Measurements from ENCODE around the gene HSD17B7.
A peak's percentile ranks its signal among the peaks of the same experiment; 100 is the strongest.
"Not testable (repeated sequence)": the region's sequence is repeated elsewhere in the genome, so short reads cannot be mapped to it uniquely, and the experiment has no call there.

HSD17B7 gene

GRCh38 chr1:162790303-162790984 is at the start of gene HSD17B7:
Gene HSD17B7, plus strand, starts transcription at chr1:162790702. Its CDS starts 99 bp downstream, at chr1:162790801.
- DNase-seq: peak; percentile 79

GRCh38 chr1:162740755-162741154 is 49.7 kb upstream of the HSD17B7 start:
- no peak for DNase-seq

- DNase-seq: no peak
These were observed 48.9 kb upstream of the HSD17B7 start for GRCh38 chr1:162741574-162741973.

- not testable (repeated sequence) for DNase-seq
These were observed 44.1 kb upstream of the HSD17B7 start for GRCh38 chr1:162746264-162746942.

GRCh38 chr1:162753001-162753658 is 37.4 kb upstream of the HSD17B7 start:
- no peak for DNase-seq

GRCh38 chr1:162753998-162754585 is 36.4 kb upstream of the HSD17B7 start:
- DNase-seq: no peak

- no peak for DNase-seq
These were observed 35.2 kb upstream of the HSD17B7 start for GRCh38 chr1:162755306-162755705.

GRCh38 chr1:162756523-162756922 is 34.0 kb upstream of the HSD17B7 start:
- no peak for DNase-seq

GRCh38 chr1:162757476-162757875 is 33.0 kb upstream of the HSD17B7 start:
- DNase-seq: no peak

GRCh38 chr1:162765788-162766187 is 24.7 kb upstream of the HSD17B7 start:
- no peak for DNase-seq

- no peak for DNase-seq
These were observed 17.8 kb upstream of the HSD17B7 start for GRCh38 chr1:162772571-162773154.

- no peak for DNase-seq
These were observed 16.5 kb upstream of the HSD17B7 start for GRCh38 chr1:162774007-162774406.

- DNase-seq: no peak
These were observed 11.5 kb upstream of the HSD17B7 start for GRCh38 chr1:162779043-162779442.

- no peak for DNase-seq
These were observed 7.8 kb upstream of the HSD17B7 start for GRCh38 chr1:162782671-162783070.

GRCh38 chr1:162784926-162785325 is 5.6 kb upstream of the HSD17B7 start:
- not testable (repeated sequence) for DNase-seq

GRCh38 chr1:162788783-162789182 is 1.7 kb upstream of the HSD17B7 start:
- DNase-seq: not testable (repeated sequence)

GRCh38 chr1:162790985-162791357 is 469 bp downstream of the HSD17B7 start:
- DNase-seq: not testable (repeated sequence)

GRCh38 chr1:162794284-162794683 is 3.8 kb downstream of the HSD17B7 start:
- not testable (repeated sequence) for DNase-seq

- not testable (repeated sequence) for DNase-seq
These were observed 6.2 kb downstream of the HSD17B7 start for GRCh38 chr1:162796617-162797279.

GRCh38 chr1:162799995-162800830 is 9.7 kb downstream of the HSD17B7 start:
- peak; percentile 14 for DNase-seq

- DNase-seq: not testable (repeated sequence)
These were observed 17.0 kb downstream of the HSD17B7 start for GRCh38 chr1:162807503-162807902.

GRCh38 chr1:162812357-162812756 is 21.9 kb downstream of the HSD17B7 start:
- not testable (repeated sequence) for DNase-seq

All from DMS 273 treated with DMSO at 0.1 percent for 48 hours (cell line).